ENCODE measurements around the gene CHCHD6.

DNA sequence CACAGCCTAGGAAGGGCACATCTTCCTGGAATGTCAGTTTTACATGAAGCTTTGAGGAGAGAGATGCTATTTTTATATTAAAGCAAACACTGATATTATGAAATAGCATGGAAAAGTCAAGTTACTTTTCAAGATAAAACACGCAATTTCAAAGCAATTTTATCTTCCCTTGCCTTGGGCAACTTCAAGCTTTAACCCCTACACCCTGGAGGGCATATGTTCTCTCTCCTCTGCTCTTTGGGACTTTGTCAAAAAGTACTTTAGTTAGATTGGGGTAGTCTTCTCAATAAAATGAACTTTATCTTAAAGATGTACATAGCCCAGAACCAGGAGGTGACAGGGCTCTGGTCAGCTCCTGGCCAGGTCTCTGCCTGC, 192.0 kb downstream of the CHCHD6 start:
- TF ChIP-seq, protein P1, sequence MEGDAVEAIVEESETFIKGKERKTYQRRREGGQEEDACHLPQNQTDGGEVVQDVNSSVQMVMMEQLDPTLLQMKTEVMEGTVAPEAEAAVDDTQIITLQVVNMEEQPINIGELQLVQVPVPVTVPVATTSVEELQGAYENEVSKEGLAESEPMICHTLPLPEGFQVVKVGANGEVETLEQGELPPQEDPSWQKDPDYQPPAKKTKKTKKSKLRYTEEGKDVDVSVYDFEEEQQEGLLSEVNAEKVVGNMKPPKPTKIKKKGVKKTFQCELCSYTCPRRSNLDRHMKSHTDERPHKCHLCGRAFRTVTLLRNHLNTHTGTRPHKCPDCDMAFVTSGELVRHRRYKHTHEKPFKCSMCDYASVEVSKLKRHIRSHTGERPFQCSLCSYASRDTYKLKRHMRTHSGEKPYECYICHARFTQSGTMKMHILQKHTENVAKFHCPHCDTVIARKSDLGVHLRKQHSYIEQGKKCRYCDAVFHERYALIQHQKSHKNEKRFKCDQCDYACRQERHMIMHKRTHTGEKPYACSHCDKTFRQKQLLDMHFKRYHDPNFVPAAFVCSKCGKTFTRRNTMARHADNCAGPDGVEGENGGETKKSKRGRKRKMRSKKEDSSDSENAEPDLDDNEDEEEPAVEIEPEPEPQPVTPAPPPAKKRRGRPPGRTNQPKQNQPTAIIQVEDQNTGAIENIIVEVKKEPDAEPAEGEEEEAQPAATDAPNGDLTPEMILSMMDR (IDR thresholded peaks at IDR 0.05; ENCODE audit: borderline replicate concordance, extremely low read depth, low read length, poor library complexity, severe bottlenecking), result no peak
- no peak for TF ChIP-seq EZH2 (IDR thresholded peaks at IDR 0.05; ENCODE audit: borderline replicate concordance, low read depth, low read length, severe bottlenecking)

Measured in DND-41 (cell line).